Activated T-cell treated with anti-CD3 and anti-CD28 coated beads for 24 hours (primary cell): Measurements from ENCODE around the gene IRF7.
A peak's percentile ranks its signal among the peaks of the same experiment; 100 is the strongest.
"Not testable (repeated sequence)": the region's sequence is repeated elsewhere in the genome, so short reads cannot be mapped to it uniquely, and the experiment has no call there.

Experiments
- DNase-seq: peaks from one replicate; pipeline ENCODE4 v3.0.0-alpha.2; 2020; ENCODE audit warnings: low read depth

The IRF7 gene

GRCh38 chr11:581342-581741, 34.4 kb downstream of the IRF7 start:
- DNase-seq = no peak

- no peak for DNase-seq
These were observed 35.7 kb downstream of the IRF7 start for GRCh38 chr11:579830-580601.

GRCh38 chr11:578276-579035, 37.3 kb downstream of the IRF7 start:
- no peak for DNase-seq

GRCh38 chr11:577611-577894, 38.2 kb downstream of the IRF7 start:
- DNase-seq = no peak

- no peak for DNase-seq
These were observed 38.7 kb downstream of the IRF7 start for GRCh38 chr11:576811-577610.

GRCh38 chr11:575996-576768, 39.6 kb downstream of the IRF7 start, which contains the start of gene PHRF1:
Gene PHRF1, plus strand, starts transcription at chr11:576470. Its CDS starts 5,043 bp downstream, at chr11:581513.
- peak; percentile 90 for DNase-seq

- no peak for DNase-seq
These were observed 40.3 kb downstream of the IRF7 start for GRCh38 chr11:575313-575995.

GRCh38 chr11:574632-575312, 41.0 kb downstream of the IRF7 start:
- no peak for DNase-seq

GRCh38 chr11:574031-574570, 41.6 kb downstream of the IRF7 start:
- not testable (repeated sequence) for DNase-seq

GRCh38 chr11:573146-573759, 42.5 kb downstream of the IRF7 start:
- no peak for DNase-seq

- DNase-seq = no peak
These were observed 44.0 kb downstream of the IRF7 start for GRCh38 chr11:571802-572185.

GRCh38 chr11:569158-569885, 46.4 kb downstream of the IRF7 start:
- no peak for DNase-seq

- DNase-seq = peak; percentile 88
These were observed 47.2 kb downstream of the IRF7 start for GRCh38 chr11:568306-569157.

- no peak for DNase-seq
These were observed 48.0 kb downstream of the IRF7 start for GRCh38 chr11:567629-568292.

GRCh38 chr11:567011-567628, 48.6 kb downstream of the IRF7 start:
- DNase-seq = no peak

GRCh38 chr11:565921-566509, 49.7 kb downstream of the IRF7 start:
- DNase-seq = no peak
